ENCODE results near the gene C1orf105.
"Not testable (repeated sequence)": the region's sequence is repeated elsewhere in the genome, so short reads cannot be mapped to it uniquely, and the experiment has no call there.

C1orf105 gene

DNA sequence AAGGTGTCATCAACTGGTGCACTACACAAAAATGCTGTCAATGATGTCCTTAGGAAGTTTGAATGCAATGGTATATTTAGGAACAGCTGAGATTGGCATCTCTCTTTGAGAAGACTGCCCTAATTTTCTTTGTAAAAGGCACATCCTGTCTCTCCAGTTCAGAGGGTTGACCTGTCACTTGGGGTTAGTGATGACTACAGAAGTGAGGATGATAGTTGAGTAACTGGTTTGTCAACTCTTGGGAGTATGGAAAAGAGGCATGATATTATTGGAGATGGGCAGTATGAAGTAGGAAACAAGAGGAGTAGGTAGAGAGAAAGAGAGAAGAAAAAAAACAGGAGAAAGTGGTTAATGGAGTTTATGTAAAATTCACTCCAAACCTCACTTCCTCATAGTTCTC, 63.8 kb downstream of the C1orf105 start:
- in situ Hi-C loops (cut with MboI; ENCODE audit: low sequenced_read_pairs): no loop called here

DNA sequence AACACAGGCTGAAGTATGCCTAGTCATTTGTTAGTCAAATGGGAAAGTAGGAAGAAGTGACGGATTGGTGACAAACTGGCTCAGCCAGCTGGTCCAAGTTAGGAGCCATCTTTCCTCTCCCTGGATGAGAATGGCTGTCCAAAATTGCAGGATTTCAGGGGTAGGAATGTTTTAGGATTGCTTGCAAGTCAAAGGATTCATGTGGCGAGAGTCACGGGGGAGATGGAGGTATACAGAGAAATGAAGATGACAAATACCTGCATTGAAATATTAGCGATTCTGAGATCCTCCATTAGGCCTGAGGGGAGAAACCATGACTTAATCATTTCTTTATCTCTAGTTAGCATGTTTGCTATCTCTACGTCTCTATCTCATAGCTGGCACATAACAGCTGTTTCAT, 65.1 kb downstream of the C1orf105 start:
- in situ Hi-C loops (cut with MboI; ENCODE audit: low sequenced_read_pairs): no loop called here

GRCh38 chr1:172486805-172487454, 66.4 kb downstream of the C1orf105 start:
- in situ Hi-C loops (cut with MboI; ENCODE audit: low sequenced_read_pairs): no loop called here

- in situ Hi-C loops (cut with MboI; ENCODE audit: low sequenced_read_pairs): no loop called here
Measured at GRCh38 chr1:172487550-172487949, 67.1 kb downstream of the C1orf105 start.

DNA sequence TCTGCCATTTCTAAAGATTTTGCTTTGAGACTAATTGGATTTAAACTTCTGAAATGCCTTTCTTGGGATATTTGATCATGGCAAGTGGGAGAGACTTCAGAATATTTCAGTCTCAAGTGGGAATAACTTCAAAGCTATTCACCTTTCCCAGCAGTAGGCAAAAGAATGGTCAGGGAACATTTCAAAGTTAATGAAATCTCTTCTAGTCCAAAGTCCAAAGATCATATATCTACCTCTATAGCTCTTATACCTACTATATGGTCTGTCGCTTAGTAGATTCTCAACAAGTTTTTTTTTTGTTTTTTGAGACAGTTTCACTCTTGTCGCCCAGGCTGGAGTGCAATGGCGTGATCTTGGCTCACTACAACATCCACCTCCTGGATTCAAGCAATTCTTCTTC, 67.9 kb downstream of the C1orf105 start:
- in situ Hi-C loops (cut with MboI; ENCODE audit: low sequenced_read_pairs): no loop called here

DNA sequence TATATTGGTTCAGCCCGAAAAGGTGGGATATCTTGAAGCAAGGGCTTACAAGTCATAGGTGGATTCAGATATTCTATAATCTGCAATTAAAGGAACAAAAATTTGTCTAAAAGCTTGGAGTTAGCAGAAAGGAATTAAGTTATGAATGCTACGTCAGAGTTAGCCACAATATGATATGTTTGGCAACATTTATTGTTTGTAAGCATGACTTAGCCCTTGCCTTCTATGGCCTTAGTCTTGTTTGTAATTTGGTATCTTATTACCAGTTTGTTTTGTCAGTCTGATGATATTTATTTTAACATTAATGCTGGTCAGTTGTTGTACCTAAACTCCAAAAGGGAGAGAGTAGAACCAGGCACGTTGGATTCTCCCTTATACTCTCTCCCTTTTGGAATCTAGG, 69.4 kb downstream of the C1orf105 start:
- in situ Hi-C loops (cut with MboI; ENCODE audit: low sequenced_read_pairs): no loop called here

DNA sequence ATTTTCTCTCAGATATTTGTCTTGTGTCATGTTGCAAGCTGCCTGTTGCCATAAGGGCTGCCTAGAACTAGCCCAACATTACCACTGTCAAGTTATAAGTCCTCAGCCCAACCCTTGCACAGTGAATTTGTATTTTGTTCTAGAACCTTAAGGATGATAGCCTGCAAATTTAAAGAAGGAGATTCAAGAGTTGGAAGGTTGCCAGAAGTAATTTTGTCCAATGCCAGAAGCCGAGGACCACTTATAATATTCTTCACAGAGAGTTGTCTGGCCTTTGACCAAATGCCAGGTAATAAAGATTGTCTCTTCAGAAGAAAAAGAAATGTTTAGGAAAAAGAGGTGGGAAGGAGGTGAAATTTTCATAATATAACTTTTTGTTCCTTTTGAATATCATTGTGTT, 71.9 kb downstream of the C1orf105 start:
- in situ Hi-C loops (cut with MboI; ENCODE audit: low sequenced_read_pairs): no loop called here

DNA sequence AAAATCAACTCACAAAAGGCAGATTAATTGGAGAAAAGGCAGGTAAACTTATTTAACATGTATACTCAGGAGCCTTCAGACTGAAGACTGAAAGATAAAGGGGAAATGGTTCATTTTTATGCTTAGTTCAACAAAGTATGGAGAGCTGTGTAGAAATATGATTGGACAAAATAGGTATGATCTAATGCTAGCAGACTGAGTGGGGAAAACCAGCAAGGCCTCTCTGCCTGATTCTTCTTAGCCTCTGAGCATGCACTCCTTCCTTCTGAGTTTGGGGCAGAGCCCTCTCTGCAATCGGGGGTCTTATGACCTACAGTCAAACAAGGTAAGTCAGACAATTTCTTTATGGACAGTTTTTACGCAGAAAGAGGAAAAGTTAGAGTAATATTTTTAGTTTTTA, 73.7 kb downstream of the C1orf105 start:
- in situ Hi-C loops (cut with MboI; ENCODE audit: low sequenced_read_pairs): no loop called here

DNA sequence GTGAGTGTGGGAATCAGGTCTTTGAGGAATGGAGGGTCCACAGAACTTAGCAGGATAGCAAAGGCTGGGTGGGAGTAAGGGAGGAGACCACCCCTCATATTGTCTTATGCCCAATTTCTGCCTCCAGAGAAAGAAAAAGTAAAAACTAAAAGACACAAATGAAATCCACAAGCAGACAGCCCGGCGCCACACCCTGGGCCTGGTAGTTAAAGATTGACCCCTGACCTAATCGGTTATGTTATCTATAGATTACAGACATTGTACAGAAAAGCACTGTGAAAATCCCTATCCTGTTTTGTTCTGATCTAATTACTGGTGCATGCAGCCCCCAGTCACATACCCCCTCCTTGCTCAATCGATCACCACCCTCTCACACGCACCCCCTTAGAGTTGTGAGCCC, 75.6 kb downstream of the C1orf105 start:
- in situ Hi-C loops (cut with MboI; ENCODE audit: low sequenced_read_pairs): not testable (repeated sequence)

DNA sequence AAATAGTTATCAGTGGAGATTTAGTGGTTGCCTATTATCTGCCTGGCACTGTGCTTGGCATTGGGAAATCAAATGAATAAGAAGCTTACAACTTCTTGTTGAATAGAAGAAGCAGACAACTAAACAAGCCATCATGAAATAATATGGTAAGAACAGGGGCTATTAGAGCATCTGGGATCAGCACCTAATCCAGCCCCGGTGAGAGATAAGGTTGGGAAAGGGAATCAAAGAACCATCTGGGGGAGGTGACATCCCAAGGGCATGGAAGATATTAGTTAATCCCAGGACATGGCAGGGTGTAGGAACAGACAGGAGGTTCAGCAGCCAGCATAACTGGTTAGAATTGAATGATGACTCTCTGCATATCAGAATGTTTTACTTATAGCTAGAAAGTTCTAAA, 76.2 kb downstream of the C1orf105 start:
- in situ Hi-C loops (cut with MboI; ENCODE audit: low sequenced_read_pairs): no loop called here

DNA sequence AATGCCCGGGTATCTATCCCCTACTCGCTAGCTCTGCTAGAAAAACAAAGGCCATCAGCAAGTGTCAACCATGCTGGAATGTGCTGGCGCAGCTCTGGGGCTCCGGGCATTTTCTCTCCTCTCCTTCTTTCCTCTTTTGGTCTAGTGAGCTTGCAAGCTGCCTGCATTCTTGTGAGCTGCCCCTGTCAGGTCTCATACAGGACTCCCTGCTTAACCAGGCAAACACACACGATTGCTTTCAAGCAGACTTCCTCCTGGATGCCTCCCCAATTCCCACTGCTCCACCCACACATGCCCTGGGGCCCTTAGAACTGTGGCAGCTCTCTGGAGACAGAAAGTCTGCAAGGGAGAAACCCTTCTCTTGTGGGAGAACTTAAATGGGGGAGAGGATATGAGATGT, 76.7 kb downstream of the C1orf105 start:
- in situ Hi-C loops (cut with MboI; ENCODE audit: low sequenced_read_pairs): no loop called here

DNA sequence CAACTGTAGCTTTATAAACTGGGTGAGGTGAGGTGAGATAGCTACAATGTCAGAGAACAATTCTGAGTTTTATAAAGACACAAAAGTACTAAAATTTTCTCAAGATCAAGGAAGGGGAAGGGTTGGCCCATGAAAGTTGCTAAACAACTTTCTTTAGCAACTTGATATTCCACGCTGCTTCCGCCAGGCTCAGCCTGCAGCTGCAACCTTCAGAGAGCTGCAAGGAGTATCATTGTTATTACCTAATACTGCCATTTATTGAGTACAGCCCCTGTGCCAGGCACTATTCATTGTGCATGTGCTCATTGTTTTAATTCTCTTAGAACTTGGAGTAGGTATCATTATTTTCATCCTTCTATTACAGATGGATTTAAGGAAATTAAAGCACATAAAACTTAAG, 78.4 kb downstream of the C1orf105 start:
- in situ Hi-C loops (cut with MboI; ENCODE audit: low sequenced_read_pairs): no loop called here

DNA sequence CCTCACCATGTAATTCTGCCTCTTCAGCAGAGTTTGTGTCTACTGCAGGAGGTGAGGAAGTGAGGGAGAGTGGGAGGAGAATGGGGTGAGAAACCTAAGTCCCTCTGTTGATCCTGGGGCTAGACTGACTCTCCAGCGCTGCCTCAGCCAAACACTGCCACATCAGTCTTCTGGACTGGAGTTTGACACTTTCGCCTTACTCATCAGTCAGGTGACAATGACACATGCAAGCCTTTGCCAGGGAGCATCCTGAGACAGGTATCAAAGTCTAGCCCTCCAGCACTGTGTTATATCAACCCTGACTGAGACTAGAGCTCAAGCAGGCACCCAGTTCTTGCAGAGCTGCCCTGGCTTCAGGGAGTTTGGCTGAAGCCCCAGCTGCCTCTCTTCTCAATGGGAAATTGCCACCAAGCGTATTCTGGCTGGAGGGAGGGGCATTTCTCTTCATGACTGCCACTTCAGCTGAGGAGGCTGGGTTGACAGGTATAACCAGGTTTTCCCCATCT, 79.2 kb downstream of the C1orf105 start:
- in situ Hi-C loops (cut with MboI; ENCODE audit: low sequenced_read_pairs): no loop called here

DNA sequence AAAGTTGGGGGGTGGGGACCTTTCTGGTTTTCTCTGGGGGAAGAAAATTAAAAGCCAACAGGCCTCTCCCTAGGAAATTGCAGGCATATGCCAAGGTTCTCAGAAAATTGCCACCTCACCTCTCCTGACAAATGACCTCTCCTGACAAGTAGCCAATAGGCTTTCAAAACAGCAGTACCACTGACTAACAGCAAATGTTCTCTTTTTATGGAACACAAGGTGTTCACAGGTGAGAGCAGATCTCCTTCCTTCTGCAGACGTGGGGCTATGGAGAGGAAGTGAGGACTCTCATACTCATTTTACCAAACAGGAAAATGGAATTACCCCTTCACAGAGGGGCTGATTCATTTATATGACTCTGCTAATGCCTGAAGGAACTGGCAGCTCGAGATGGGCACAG, 79.7 kb downstream of the C1orf105 start:
- in situ Hi-C loops (cut with MboI; ENCODE audit: low sequenced_read_pairs): no loop called here

DNA sequence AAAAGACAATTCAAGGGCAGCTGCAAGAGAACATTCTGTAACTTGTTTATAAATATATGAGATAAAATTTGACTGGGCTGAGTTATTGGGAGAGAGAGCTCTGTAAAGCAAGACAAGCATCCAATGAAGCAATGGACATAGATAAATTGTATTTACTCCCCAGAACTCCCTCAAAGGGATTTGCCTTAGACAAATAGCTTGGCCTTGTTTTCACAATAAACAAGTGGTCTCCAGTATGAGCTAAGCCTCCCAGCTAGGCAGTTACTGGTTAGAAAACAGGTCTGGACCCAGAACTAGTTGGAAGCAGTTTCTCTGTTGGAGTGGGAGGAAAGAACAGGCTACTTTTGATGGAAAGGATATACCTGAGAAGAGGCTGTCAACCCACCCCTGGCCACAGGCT, 87.3 kb downstream of the C1orf105 start:
- in situ Hi-C loops (cut with MboI; ENCODE audit: low sequenced_read_pairs): no loop called here

DNA sequence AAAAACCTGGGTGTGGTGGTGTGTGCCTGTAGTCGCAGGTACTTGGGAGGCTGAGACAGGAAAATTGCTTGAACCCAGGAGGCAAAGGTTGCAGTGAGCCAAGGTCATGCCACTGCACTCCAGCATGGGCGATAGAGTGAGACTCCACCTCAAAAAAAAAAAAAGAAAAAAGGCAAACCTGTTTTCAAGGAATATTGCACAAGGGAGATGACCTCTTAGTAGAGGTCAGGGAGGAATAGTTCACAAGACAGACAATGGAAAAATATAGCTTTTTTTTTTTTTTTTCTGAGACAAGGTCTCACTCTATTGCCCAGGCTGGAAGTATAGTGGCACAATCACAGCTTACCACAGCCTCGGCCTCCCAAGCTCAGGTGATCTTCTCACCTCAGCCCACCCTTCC, 90.0 kb downstream of the C1orf105 start:
- in situ Hi-C loops (cut with MboI; ENCODE audit: low sequenced_read_pairs): no loop called here

- in situ Hi-C loops (cut with MboI; ENCODE audit: low sequenced_read_pairs): no loop called here
Measured at GRCh38 chr1:172512591-172512990, 92.1 kb downstream of the C1orf105 start.

DNA sequence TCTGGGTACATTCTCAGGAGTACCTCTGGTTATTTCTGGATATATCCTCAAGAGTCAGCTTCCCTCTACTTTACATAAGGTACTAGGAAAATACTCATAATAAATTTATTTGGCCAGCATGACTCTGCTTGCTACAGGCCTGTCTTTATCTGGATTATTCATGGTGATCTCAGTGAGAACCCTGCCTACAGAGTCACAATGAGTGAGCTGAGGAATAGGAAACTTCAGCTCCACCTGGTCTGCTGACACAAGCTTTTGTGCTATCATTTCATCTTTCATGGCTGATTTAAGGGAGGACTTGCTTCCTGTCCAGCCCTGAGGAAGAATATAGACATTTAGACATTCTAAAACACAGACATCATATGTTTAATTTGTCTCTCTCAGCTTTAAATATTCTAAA, 93.0 kb downstream of the C1orf105 start:
- in situ Hi-C loops (cut with MboI; ENCODE audit: low sequenced_read_pairs): no loop called here

DNA sequence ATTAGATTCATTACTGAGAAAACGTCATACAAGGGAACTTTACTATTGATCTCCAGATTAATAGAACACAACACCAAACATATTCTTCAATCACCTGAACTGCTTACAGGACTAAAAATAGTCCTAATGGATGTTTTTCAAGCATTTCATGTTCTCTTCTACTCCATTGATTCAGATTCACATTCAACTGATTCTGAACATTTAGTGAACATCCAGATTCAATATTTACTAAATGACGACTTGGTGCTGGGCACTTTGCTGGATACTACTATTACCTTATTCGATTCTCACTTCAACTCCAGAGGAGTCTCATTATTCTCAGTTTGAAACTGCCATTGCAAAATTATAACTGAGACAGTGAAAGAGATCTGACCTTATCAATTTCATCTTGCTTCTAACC, 93.6 kb downstream of the C1orf105 start:
- in situ Hi-C loops (cut with MboI; ENCODE audit: low sequenced_read_pairs): no loop called here

- in situ Hi-C loops (cut with MboI; ENCODE audit: low sequenced_read_pairs): no loop called here
Measured at GRCh38 chr1:172515436-172515835, 95.0 kb downstream of the C1orf105 start.

DNA sequence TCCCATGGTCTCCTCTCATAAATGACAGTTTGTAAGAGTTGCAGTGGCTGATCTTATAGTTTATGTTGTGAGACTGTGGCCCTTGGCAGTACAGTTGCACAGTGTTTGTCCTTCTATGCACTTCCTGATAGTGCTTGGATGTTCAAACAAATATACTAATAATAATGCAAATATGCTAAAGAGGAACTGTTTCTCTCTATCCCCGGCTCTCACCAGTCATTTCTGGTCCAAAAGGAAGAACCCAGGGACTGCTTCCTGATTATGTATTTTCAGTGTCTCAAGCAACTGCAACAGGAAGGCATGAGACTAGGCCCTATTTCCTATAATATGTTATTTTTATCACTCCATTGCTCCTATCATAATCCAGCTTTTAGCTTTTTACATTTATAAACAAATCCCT, 95.4 kb downstream of the C1orf105 start:
- in situ Hi-C loops (cut with MboI; ENCODE audit: low sequenced_read_pairs): no loop called here

- in situ Hi-C loops (cut with MboI; ENCODE audit: low sequenced_read_pairs): no loop called here
Measured at GRCh38 chr1:172517081-172517480, 96.6 kb downstream of the C1orf105 start.

DNA sequence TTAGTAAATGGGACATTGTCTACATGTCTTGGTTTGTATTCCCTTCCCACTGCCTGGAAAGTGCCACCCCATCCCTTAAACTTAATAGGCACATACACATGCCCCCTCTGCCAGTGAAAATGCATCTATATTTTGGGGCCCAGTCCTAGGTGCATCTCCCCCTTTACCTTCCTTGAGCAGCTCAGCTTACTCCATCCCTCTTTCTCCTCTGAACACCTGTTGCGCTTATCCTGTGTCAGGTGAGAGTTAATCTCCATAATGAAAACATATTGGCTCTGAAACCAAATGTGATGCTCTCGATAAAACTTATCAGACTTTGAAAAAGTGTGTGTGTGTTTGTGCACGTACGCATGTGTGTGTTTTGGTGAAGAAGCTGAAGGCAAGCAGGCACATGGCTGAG, 97.1 kb downstream of the C1orf105 start:
- in situ Hi-C loops (cut with MboI; ENCODE audit: low sequenced_read_pairs): no loop called here

Data from hTERT RPE-1 (cell line).